H9 (cell line): Measurements from ENCODE around the gene PDCD4. TPM values are rescaled to one million over a fixed set of nuclear protein-coding genes. Genes with fewer than 3 reads are reported as not detected.

Experiments
- DNase-seq: peaks from one replicate; pipeline ENCODE4 v3.0.0-alpha.2; 2017
- H2AFZ ChIP-seq: one replicate; pipeline ENCODE4 v1.6.1; 2013; ENCODE audit warnings: mild to moderate bottlenecking, low read length, control low read depth, moderate library complexity
- H2AK5ac ChIP-seq: 2 replicates; pipeline ENCODE4 v1.6.1; 2013; ENCODE audit warnings: low read length, control low read depth, mixed read lengths; ENCODE audit not compliant: insufficient read length
- H2BK120ac ChIP-seq: one replicate; pipeline ENCODE4 v1.6.1; 2013; ENCODE audit warnings: low read depth, mild to moderate bottlenecking, low read length, control low read depth, inconsistent platforms; ENCODE audit not compliant: poor library complexity, severe bottlenecking
- H2BK12ac ChIP-seq: 2 replicates; pipeline ENCODE4 v1.6.1; 2013; ENCODE audit warnings: low read length, control low read depth, mixed read lengths, low read depth; ENCODE audit not compliant: insufficient read length
- H2BK15ac ChIP-seq: 2 replicates; pipeline ENCODE4 v1.6.1; 2013; ENCODE audit warnings: low read depth, low read length, control low read depth
- H2BK20ac ChIP-seq: one replicate; pipeline ENCODE4 v1.6.1; 2013; ENCODE audit warnings: low read depth, mild to moderate bottlenecking, low read length, control low read depth, inconsistent platforms; ENCODE audit not compliant: poor library complexity, severe bottlenecking
- H2BK5ac ChIP-seq: 2 replicates; pipeline ENCODE4 v1.6.1; 2013; ENCODE audit warnings: low read length, control low read depth, mixed read lengths; ENCODE audit not compliant: insufficient read length
- H3K14ac ChIP-seq: 2 replicates; pipeline ENCODE4 v1.6.1; 2013; ENCODE audit warnings: low read length, control low read depth; ENCODE audit not compliant: insufficient read depth
- H3K18ac ChIP-seq: 2 replicates; pipeline ENCODE4 v1.6.1; 2013; ENCODE audit warnings: low read depth, mild to moderate bottlenecking, mixed read lengths, low read length, control low read depth; ENCODE audit not compliant: insufficient read length
- H3K23ac ChIP-seq: 2 replicates; pipeline ENCODE4 v1.6.1; 2013; ENCODE audit warnings: low read length, control low read depth, mixed read lengths, low read depth; ENCODE audit not compliant: insufficient read length
- H3K23me2 ChIP-seq: 2 replicates; pipeline ENCODE4 v1.6.1; 2013; ENCODE audit warnings: low read depth, mild to moderate bottlenecking, mixed read lengths, low read length, control low read depth; ENCODE audit not compliant: insufficient read length, poor library complexity, severe bottlenecking
- H3K27ac ChIP-seq: 2 replicates; pipeline ENCODE4 v1.5.1; 2013; ENCODE audit warnings: low read length, control low read depth, mixed read lengths, low read depth; ENCODE audit not compliant: insufficient read length
- H3K27me3 ChIP-seq: 2 replicates; pipeline ENCODE4 v1.6.1; 2013; ENCODE audit warnings: low read length, control low read depth, inconsistent platforms; ENCODE audit not compliant: insufficient read depth
- H3K4ac ChIP-seq: 2 replicates; pipeline ENCODE4 v1.6.1; 2013; ENCODE audit warnings: low read depth, mild to moderate bottlenecking, control low read depth, inconsistent platforms, low read length, moderate library complexity
- H3K4me1 ChIP-seq: 2 replicates; pipeline ENCODE4 v1.6.1; 2013; ENCODE audit warnings: low read length, control low read depth, inconsistent platforms; ENCODE audit not compliant: insufficient read depth
- H3K4me2 ChIP-seq: 2 replicates; pipeline ENCODE4 v1.6.1; 2013; ENCODE audit warnings: low read length, control low read depth, mixed read lengths; ENCODE audit not compliant: insufficient read length, insufficient read depth
- H3K56ac ChIP-seq: 2 replicates; pipeline ENCODE4 v1.6.1; 2013; ENCODE audit warnings: low read depth, mild to moderate bottlenecking, mixed read lengths, low read length, control low read depth; ENCODE audit not compliant: insufficient read length
- H3K79me1 ChIP-seq: 2 replicates; pipeline ENCODE4 v1.6.1; 2013; ENCODE audit warnings: low read depth, mild to moderate bottlenecking, moderate library complexity, low read length, control low read depth, inconsistent platforms; ENCODE audit not compliant: insufficient read depth, poor library complexity, severe bottlenecking
- H3K79me2 ChIP-seq: 2 replicates; pipeline ENCODE4 v1.6.1; 2013; ENCODE audit warnings: low read length, control low read depth, inconsistent platforms; ENCODE audit not compliant: insufficient read depth
- H3K9ac ChIP-seq: 2 replicates; pipeline ENCODE4 v1.6.1; 2013; ENCODE audit warnings: low read length, control low read depth, mixed read lengths; ENCODE audit not compliant: insufficient read length; ENCODE audit errors: extremely low read depth
- H3K9me3 ChIP-seq: one replicate; pipeline ENCODE4 v1.6.1; 2013; ENCODE audit warnings: low read depth, low read length, inconsistent platforms; ENCODE audit not compliant: control insufficient read depth
- H3T11ph ChIP-seq: one replicate; pipeline ENCODE4 v1.6.1; 2013; ENCODE audit warnings: mild to moderate bottlenecking, low read length, control low read depth, inconsistent platforms
- H4K20me1 ChIP-seq: one replicate; pipeline ENCODE4 v1.6.1; 2013; ENCODE audit not compliant: control insufficient read depth, insufficient read length, insufficient read depth
- H4K5ac ChIP-seq: 2 replicates; pipeline ENCODE4 v1.6.1; 2013; ENCODE audit warnings: low read depth, mild to moderate bottlenecking, mixed read lengths, low read length, control low read depth; ENCODE audit not compliant: insufficient read length
- H4K8ac ChIP-seq: replicated peaks from 2 replicates; pipeline ENCODE4 v1.6.1; 2013; ENCODE audit warnings: low read length, control low read depth, mixed read lengths, low read depth; ENCODE audit not compliant: insufficient read length
- H4K91ac ChIP-seq: 2 replicates; pipeline ENCODE4 v1.6.1; 2013; ENCODE audit warnings: low read depth, mild to moderate bottlenecking, moderate library complexity, mixed read lengths, low read length, control low read depth; ENCODE audit not compliant: insufficient read length
- H3K27ac Mint-ChIP-seq, 3 experiments: 2 replicates in 2 of 3; 3 replicates in 1 of 3; pipeline ENCODE4 v1.8.0; 2020 to 2021; ENCODE audit warnings: mixed read lengths in 3 of 3, mild to moderate bottlenecking in 1 of 3, moderate library complexity in 1 of 3
- H3K27me3 Mint-ChIP-seq: 2 replicates; pipeline ENCODE4 v1.8.0; 2021; ENCODE audit warnings: low read depth, mild to moderate bottlenecking, moderate library complexity, mixed read lengths
- H3K36me3 Mint-ChIP-seq, 3 experiments: 2 replicates in 2 of 3; 3 replicates in 1 of 3; pipeline ENCODE4 v1.8.0; 2020 to 2021; ENCODE audit warnings: low read depth in 3 of 3, mixed read lengths in 3 of 3; ENCODE audit not compliant: insufficient read depth in 1 of 3
- H3K4me1 Mint-ChIP-seq, 2 experiments: 2 replicates each; pipeline ENCODE4 v1.8.0; 2020; ENCODE audit warnings: mixed read lengths in 2 of 2
- H3K4me3 Mint-ChIP-seq, 2 experiments: 2 replicates in 1 of 2; 3 replicates in 1 of 2; pipeline ENCODE4 v1.8.0; 2020 to 2021; ENCODE audit warnings: mild to moderate bottlenecking in 2 of 2, mixed read lengths in 2 of 2, moderate library complexity in 1 of 2
- H3K9me3 Mint-ChIP-seq, 2 experiments: 2 replicates in 1 of 2; 3 replicates in 1 of 2; pipeline ENCODE4 v1.8.0; 2020; ENCODE audit warnings: mild to moderate bottlenecking in 2 of 2, mixed read lengths in 2 of 2, moderate library complexity in 1 of 2
- WGBS: extraction: QIAGEN DNeasy Blood & Tissue Kit; methylation state at CpG from one replicate; pipeline ENCODE4 v1.1.7; 2013; ENCODE audit warnings: missing lambda C conversion rate, low lambda C conversion rate, mixed read lengths; ENCODE audit not compliant: insufficient read length; ENCODE audit errors: extremely low coverage; 5-methylcytosine and 5-hydroxymethylcytosine counted together
- total RNA-seq: library from RNA; stranded (reverse); gene quantifications from 2 replicates; pipeline ENCODE4 v1.2.1, GENCODE V29; 2021
- TF ChIP-seq, protein P1 (sequence below): fragments of 200-600 bp; sonication (generic); conservative IDR thresholded peaks from 3 replicates; pipeline ENCODE4 v1.8.0; 2021; ENCODE audit warnings: antibody characterized with exemption, mild to moderate bottlenecking

PDCD4 gene
- total RNA-seq, 1 experiment from 2014 or later, result 29.3 TPM

DNA sequence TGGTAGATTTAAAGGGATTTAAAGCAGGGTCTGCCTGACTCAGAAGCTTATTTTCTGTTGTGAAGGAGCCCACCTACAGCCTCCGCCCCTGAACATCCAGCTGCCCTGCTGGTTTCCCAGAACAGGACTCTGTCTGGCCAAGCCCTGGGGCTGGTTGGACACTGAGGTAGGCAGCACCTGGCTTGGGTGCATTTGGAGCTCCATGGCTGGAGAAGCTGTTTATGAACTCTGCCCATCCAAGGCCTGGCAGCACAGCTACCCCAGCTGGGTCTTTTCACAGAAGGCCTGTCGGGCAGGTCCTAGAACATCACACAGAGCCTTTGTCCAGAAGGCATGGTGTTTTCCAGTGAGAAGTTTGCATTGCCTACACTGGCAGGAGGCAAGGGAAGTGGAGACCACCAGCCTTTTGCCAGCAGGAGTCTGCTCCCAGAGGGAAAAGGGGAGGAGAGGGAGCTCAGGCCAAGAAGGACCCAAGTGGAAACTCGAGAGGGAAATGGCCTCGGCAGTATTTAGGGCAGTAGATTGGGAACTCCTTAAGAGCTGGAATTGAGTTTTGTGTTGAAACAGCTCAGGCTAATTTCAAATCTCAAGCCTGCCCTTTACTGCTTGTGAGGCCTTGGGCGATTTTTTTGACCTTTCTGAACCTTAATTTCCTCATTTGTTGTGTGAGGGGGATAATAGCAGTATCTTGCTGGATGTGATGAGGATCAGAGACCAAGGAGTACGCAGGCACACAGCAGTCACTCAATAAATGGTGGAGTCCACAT lies 12.3 kb upstream of the PDCD4 start:
- no peak overlapping the region for H3K14ac ChIP-seq
- no peak overlapping the region for H4K91ac ChIP-seq
- TF ChIP-seq, protein P1, sequence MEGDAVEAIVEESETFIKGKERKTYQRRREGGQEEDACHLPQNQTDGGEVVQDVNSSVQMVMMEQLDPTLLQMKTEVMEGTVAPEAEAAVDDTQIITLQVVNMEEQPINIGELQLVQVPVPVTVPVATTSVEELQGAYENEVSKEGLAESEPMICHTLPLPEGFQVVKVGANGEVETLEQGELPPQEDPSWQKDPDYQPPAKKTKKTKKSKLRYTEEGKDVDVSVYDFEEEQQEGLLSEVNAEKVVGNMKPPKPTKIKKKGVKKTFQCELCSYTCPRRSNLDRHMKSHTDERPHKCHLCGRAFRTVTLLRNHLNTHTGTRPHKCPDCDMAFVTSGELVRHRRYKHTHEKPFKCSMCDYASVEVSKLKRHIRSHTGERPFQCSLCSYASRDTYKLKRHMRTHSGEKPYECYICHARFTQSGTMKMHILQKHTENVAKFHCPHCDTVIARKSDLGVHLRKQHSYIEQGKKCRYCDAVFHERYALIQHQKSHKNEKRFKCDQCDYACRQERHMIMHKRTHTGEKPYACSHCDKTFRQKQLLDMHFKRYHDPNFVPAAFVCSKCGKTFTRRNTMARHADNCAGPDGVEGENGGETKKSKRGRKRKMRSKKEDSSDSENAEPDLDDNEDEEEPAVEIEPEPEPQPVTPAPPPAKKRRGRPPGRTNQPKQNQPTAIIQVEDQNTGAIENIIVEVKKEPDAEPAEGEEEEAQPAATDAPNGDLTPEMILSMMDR, result no peak
- H3K18ac ChIP-seq, result no peak overlapping the region
- H3K56ac ChIP-seq, result no peak overlapping the region
- no peaks in the 10 kb centered on the region for H3K9me3 ChIP-seq
- Mint-ChIP-seq H3K9me3 (0 out of 5 replicates have a peak, but pooled peaks cover 0 to 2% of the 10 kb centered on the region in 2 experiments), H3K4me1 (peaks cover 4 to 7% of the 10 kb centered on the region in 2 experiments), H3K36me3 (no peaks in the 10 kb centered on the region), H3K27me3 (peaks cover 2% of the 10 kb centered on the region; the same call in 1 of the 2 replicates), H3K27ac (no peak overlapping the region), H3K4me3 (no peak overlapping the region)
- H2BK12ac ChIP-seq, result no peak overlapping the region
- H3K79me1 ChIP-seq, result no peaks in the 10 kb centered on the region
- no peaks in the 10 kb centered on the region for H4K20me1 ChIP-seq
- no peak overlapping the region for H3K4ac ChIP-seq
- H3K23me2 ChIP-seq, result no peaks in the 10 kb centered on the region
- H3T11ph ChIP-seq, result no peak overlapping the region
- no peak overlapping the region for H3K4me2 ChIP-seq
- H3K27me3 ChIP-seq, result no peaks in the 10 kb centered on the region
- no peak overlapping the region for H2AFZ ChIP-seq
- no peaks in the 10 kb centered on the region for H3K79me2 ChIP-seq
- no peak overlapping the region for H2BK15ac ChIP-seq
- H3K4me1 ChIP-seq, result no peaks in the 10 kb centered on the region
- no peak overlapping the region for H2BK120ac ChIP-seq
- H2BK20ac ChIP-seq, result no peak overlapping the region
- H3K23ac ChIP-seq, result no peak overlapping the region
- DNase-seq, result no peak
- WGBS, result no CpG with 5 or more reads among the region's 6 CpGs
- H2BK5ac ChIP-seq, result no peak overlapping the region
- H3K27ac ChIP-seq, result no peak overlapping the region
- no peak overlapping the region for H3K9ac ChIP-seq
- H4K5ac ChIP-seq, result no peak overlapping the region
- H4K8ac ChIP-seq, result no peak overlapping the region
- no peak overlapping the region for H2AK5ac ChIP-seq
